NCI-H1436 treated with DMSO at 0.1 percent for 48 hours (cell line): ENCODE results near the gene IGF2BP1.

Experiments
- DNase-seq: peaks from one replicate; lab custom pipeline; 2025; lab: John Stamatoyannopoulos, UW

IGF2BP1 gene

GRCh38 chr17:48997103-48997826 is at the start of gene IGF2BP1:
IGF2BP1 (plus strand) TSS chr17:48997385; CDS start chr17:48997746, 361 bp downstream.
- no peak for DNase-seq

- no peak for DNase-seq
Observed at GRCh38 chr17:48951572-48951971, 45.6 kb upstream of the IGF2BP1 start.

GRCh38 chr17:48952904-48953303 is 44.3 kb upstream of the IGF2BP1 start:
- DNase-seq = no peak

DNA sequence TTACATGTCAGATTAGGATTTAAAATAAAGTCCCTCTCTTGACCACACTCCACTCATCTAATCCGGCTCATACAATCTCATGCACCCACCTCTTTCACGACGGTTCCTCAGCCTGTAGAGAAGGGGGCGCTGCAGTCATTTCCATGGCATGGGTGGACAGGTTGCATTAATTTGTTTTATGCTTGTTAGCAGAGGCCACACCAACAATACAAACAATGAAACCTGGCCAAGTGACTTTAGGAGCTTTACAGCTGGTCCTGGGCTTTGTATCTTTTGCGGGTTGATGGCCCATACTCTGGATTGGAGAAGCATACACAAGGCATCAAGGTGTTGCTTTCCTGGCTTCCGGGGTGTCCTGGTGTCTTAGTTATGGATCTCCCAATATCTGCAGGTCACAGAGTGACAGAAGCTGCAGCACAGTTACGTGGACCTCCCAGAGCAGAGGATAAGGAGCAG is 42.9 kb upstream of the IGF2BP1 start:
- no peak for DNase-seq

- no peak for DNase-seq
Observed at GRCh38 chr17:48960834-48961515, 36.2 kb upstream of the IGF2BP1 start.

DNA sequence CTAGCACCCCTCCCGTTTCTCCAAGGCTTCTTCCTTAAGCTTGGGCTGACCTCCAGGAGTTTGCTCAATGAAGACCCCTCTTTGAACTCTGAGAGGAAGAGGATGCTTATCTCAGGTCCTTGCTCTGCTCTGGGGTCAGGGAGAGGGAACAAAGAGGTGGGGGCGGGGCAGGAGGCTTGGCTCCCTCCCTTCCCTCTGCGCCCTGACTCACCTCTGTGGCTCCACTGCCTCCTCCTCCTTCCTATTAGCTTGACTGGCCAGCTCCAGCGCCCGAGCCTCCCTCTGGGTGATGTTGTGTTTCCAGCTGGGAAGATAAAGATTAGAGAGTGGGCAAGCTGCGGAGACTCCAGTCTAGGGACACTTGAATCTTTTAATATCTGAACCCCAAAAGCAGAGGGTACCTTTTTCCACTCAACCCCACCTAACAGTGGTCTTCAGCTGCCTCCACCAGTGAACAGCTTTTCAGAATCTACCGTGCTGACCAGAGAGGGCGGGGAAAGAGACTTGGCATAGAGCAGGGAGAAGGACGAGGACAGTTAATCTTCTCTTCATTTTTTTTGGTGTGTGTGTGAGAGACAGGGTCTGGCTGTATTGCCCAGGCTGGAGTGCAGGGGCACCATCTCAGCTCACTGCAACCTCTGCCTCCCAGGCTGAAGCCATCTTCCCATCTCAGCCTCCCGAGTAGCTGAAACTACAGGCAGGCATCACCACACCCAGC is 35.5 kb upstream of the IGF2BP1 start:
- no peak for DNase-seq

GRCh38 chr17:48970224-48970623 is 27.0 kb upstream of the IGF2BP1 start:
- DNase-seq = no peak

GRCh38 chr17:48970865-48971687 is 26.1 kb upstream of the IGF2BP1 start:
- DNase-seq = no peak

DNA sequence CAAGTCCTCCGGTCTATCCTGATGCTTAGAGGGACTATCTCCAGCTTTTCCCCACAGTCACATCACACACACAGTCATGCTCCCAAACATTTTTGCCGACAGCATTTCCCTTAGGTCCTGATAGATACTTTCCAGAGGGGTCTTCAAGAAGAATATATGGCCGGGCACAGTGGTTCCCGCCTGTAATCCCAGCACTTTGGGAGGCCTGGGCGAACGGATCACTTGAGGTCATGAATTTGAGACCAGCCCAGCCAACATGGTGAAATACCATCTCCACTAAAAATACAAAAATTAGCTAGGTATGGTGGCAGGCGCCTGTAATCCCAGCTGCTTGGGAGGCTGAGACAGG is 24.5 kb upstream of the IGF2BP1 start:
- DNase-seq = no peak

- no peak for DNase-seq
Observed at GRCh38 chr17:48973806-48974205, 23.4 kb upstream of the IGF2BP1 start.

GRCh38 chr17:48981927-48982539 is 15.2 kb upstream of the IGF2BP1 start:
- no peak for DNase-seq

GRCh38 chr17:48985436-48986245 is 11.5 kb upstream of the IGF2BP1 start:
- DNase-seq = no peak

- no peak for DNase-seq
Observed at GRCh38 chr17:48989100-48989499, 8.1 kb upstream of the IGF2BP1 start.

DNA sequence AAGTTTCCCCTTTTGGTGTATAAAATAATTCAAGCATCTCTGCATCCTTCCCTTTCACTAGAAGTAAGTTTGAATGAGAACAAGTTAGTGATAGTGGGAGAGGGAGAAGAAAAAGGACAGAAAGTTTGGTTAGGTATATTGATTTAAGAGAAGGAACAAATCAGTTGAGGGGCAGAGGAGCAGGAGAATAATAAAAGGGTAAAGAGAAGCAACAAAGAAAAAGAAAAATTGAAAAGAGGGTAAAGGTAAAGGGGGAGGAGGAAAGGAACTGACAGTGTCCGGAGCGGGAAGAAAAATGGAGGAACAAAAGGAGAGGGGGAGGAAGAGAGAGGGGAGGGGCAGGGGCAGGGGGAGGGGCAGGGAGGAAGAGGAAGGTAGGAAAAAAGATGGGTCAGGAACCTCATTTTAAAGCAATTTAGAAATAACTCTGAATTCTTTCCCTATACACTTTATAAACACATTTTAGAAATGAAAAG is 6.3 kb upstream of the IGF2BP1 start:
- no peak for DNase-seq

GRCh38 chr17:48992444-48992843 is 4.7 kb upstream of the IGF2BP1 start:
- no peak for DNase-seq

DNA sequence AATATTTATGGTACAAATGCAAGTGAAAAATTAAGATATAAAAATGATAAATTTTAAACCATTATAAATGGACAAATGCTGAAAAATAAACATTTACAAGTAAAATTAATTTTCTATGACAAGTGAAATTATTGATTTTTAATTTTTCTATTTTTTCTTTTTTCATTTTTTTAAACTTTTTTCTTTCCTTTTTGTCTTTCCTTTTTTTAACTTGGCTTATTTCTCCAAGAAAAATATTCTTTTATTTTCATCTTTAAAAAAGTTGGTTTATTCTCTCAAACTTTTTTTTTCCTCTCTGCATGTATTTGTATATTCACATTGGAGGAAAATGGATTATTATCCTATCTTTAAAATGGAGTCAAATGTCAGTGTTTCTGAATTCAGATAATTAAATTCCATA is 3.9 kb upstream of the IGF2BP1 start:
- no peak for DNase-seq

DNA sequence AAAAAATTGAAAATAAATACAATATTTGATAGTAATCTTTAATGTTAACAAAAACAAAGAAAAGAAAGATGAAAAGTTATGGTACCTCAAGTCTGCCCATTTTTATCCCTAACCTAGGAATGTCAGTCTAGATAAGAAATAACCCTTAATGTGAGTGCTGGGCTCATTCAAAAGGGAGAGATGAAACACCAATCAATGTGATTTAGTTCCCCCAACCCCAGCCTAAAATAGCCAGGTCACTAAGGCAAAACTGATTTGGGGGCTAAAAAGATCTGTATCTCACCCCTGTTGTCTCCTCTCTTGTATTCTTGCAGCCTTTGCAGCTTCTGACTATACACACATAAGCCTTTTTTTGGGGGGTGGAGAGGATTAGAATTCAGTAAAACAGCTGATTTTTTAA is 3.2 kb upstream of the IGF2BP1 start:
- DNase-seq = no peak

GRCh38 chr17:48994549-48995303 is 2.5 kb upstream of the IGF2BP1 start:
- no peak for DNase-seq

DNA sequence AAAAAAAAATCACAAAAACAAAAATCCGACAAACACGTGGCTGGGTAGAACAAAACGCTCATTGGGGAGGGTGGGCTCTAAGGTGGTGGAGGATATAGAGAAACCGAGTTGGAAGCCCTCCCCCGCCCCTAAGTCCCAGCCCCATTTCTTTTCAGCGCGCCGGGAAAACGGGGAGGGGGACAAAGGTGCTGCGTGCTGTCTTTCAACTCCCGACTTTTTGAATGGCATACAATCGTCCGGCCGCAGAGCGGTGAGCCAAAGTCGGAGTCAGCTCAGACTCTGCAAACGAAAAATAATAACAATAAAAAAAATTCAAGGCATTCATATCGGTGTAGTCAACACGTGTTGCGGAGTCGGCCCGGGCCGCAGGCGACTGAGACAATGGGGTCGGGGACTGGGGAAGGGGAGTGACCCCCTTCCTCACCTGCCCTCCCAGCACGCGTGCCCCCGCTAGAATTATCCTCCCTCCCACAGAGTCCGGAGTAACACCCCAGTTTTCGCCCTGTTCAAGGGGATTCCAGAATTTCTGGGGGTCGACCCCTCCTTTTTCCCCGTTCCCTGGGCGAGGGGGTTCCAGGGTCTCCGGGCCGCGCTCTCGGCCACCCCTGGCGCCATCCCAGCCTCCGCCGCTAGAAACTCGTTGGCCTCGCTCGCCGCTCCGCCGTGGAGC is 1.7 kb upstream of the IGF2BP1 start:
- DNase-seq = no peak
